Keratinocyte (primary cell): Measurements from ENCODE around the gene GPR33. TPM values are rescaled to one million over a fixed set of nuclear protein-coding genes. Genes with fewer than 3 reads are reported as not detected.

Experiments
- DNase-seq: peaks from one replicate; pipeline ENCODE4 v3.0.0-alpha.2; 2011; ENCODE audit warnings: low read depth, missing footprints, low spot score
- FAIRE-seq: peaks from 2 replicates; lab custom pipeline; 2011; peaks lifted over from hg19 to GRCh38; lab: Jason Lieb, UNC
- H2AFZ ChIP-seq: 2 replicates; pipeline ENCODE4 v1.6.0; 2012; ENCODE audit warnings: low read length, control low read depth, inconsistent platforms; ENCODE audit not compliant: control insufficient read depth
- H3K27ac ChIP-seq: 2 replicates; pipeline ENCODE4 v1.5.1; 2011; ENCODE audit warnings: low read length; ENCODE audit not compliant: control insufficient read depth, insufficient read depth
- H3K27me3 ChIP-seq: 3 replicates; pipeline ENCODE4 v1.6.0; 2011; ENCODE audit warnings: low read length; ENCODE audit not compliant: control insufficient read depth, insufficient read depth; ENCODE audit errors: extremely low read depth
- H3K36me3 ChIP-seq, 2 experiments: 2 replicates in 1 of 2; 3 replicates in 1 of 2; pipeline ENCODE4 v1.5.1; 2011; ENCODE audit warnings: low read length in 2 of 2, mild to moderate bottlenecking in 1 of 2; ENCODE audit not compliant: control insufficient read depth in 2 of 2, insufficient read depth in 2 of 2; ENCODE audit errors: extremely low read depth in 1 of 2
- H3K4me1 ChIP-seq: 3 replicates; pipeline ENCODE4 v1.5.1; 2011; ENCODE audit warnings: low read length; ENCODE audit not compliant: control insufficient read depth, insufficient read depth; ENCODE audit errors: extremely low read depth
- H3K4me2 ChIP-seq: 3 replicates; pipeline ENCODE4 v1.6.0; 2011; ENCODE audit warnings: low read depth, low read length; ENCODE audit not compliant: control insufficient read depth, insufficient read depth; ENCODE audit errors: extremely low read depth
- H3K4me3 ChIP-seq, 3 experiments: fragments of 200-600 bp in 1 of 3; sonication (generic) in 1 of 3; 2 replicates in 2 of 3; 3 replicates in 1 of 3; pipeline ENCODE4 v1.5.1; 2011 to 2016; ENCODE audit warnings: low read length in 3 of 3, mild to moderate bottlenecking in 3 of 3, control low read depth in 2 of 3, inconsistent platforms in 1 of 3, low read depth in 1 of 3, mixed read lengths in 1 of 3, mixed run types in 1 of 3, moderate library complexity in 1 of 3; ENCODE audit not compliant: control insufficient read depth in 2 of 3, insufficient read depth in 2 of 3; ENCODE audit errors: extremely low read depth in 1 of 3
- H3K79me2 ChIP-seq: 2 replicates; pipeline ENCODE4 v1.6.0; 2012; ENCODE audit warnings: low read length; ENCODE audit not compliant: control insufficient read depth, insufficient read depth
- H3K9ac ChIP-seq: 3 replicates; pipeline ENCODE4 v1.6.0; 2011; ENCODE audit warnings: low read length; ENCODE audit not compliant: control insufficient read depth, insufficient read depth; ENCODE audit errors: extremely low read depth
- H3K9me1 ChIP-seq: 3 replicates; pipeline ENCODE4 v1.6.0; 2011; ENCODE audit warnings: low read length; ENCODE audit not compliant: control insufficient read depth, insufficient read depth; ENCODE audit errors: extremely low read depth
- H3K9me3 ChIP-seq: 2 replicates; pipeline ENCODE4 v1.5.1; 2012; ENCODE audit warnings: low read depth, low read length; ENCODE audit not compliant: control insufficient read depth
- H4K20me1 ChIP-seq: 3 replicates; pipeline ENCODE4 v1.6.0; 2011; ENCODE audit warnings: low read length; ENCODE audit not compliant: control insufficient read depth, insufficient read depth; ENCODE audit errors: extremely low read depth
- CTCF ChIP-seq, 3 experiments: IDR thresholded peaks in 1 of 3; conservative IDR thresholded peaks in 1 of 3; optimal IDR thresholded peaks in 1 of 3; 2 replicates in 2 of 3; 3 replicates in 1 of 3; pipeline versions ENCODE3 to v1.5.1; 2011; ENCODE audit warnings: low read length in 3 of 3, mild to moderate bottlenecking in 3 of 3, moderate library complexity in 2 of 3, control low read depth in 1 of 3, inconsistent platforms in 1 of 3; ENCODE audit not compliant: insufficient read depth in 2 of 3; ENCODE audit errors: extremely low read depth in 1 of 3
- EZH2 ChIP-seq: IDR thresholded peaks from one replicate; pipeline ENCODE4 v1.6.1; 2012; ENCODE audit warnings: inconsistent platforms, mild to moderate bottlenecking, low read length, moderate library complexity
- dilution Hi-C: fragments of 300-500 bp; cut with MboI; formaldehyde crosslinking; loops from one replicate; pipeline ENCODE4 v1.7.0; 2020; ENCODE audit warnings: low sequenced_read_pairs; ENCODE audit not compliant: extremely low pct_ligation_motif_present
- polyA plus RNA-seq, 5 experiments: library from polyadenylated mRNA; depleted of rRNA in 3 of 5; stranded (reverse) in 3 of 5; stranded (forward) in 1 of 5; unstranded in 1 of 5; fragments of >200 nt; gene quantifications; 1 replicate in 1 of 5; 2 replicates in 3 of 5; 3 replicates in 1 of 5; pipeline versions ENCODE4 v1.2.1 to v1.2.3, GENCODE V29; 2011 to 2012; ENCODE audit warnings: missing spikeins in 2 of 5, low read depth in 1 of 5, low replicate concordance in 1 of 5

The GPR33 gene
- polyA plus RNA-seq, 1 donor (not counting 4 experiments of a cell fraction or from before 2014, with no cell fraction given), result not detected

DNA sequence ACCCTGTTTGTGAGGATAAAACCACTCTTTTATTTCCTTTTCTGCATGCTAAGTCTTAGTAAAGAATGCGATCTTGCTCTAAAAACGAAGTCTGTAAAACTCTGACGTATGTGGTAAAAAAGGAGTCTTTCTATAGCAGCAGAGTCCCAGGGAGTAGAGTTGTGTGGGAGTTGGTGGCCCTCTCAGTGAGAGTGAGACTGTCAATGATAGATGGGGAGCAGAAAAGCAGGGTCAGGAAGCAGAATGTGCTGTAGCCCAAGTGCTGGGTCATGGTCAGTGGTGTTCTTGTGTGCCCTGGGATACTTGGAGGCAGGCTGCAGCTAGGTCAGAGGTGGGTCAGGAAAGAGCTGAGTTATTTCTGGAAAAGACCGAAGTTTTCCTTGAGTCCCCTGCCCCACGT lies 20.3 kb upstream of the GPR33 start:
- no peaks in the 10 kb centered on the region for H3K27me3 ChIP-seq
- no peak for FAIRE-seq

GRCh38 chr14:31505411-31505810 lies 17.6 kb upstream of the GPR33 start:
- no peak for DNase-seq
- no peak overlapping the region for H3K4me2 ChIP-seq

More for the DNA sequence above, 20.3 kb upstream of the GPR33 start:
- Histone ChIP-seq H3K9ac (no peak overlapping the region), H3K27ac (no peak overlapping the region), H3K4me3 (no peak overlapping the region), H2AFZ (no peak overlapping the region), H3K4me2 (no peak overlapping the region), H3K9me1 (no peaks in the 10 kb centered on the region), H3K4me1 (no peaks in the 10 kb centered on the region), H4K20me1 (no peaks in the 10 kb centered on the region), H3K9me3 (no peaks in the 10 kb centered on the region), H3K36me3 (no peaks in the 10 kb centered on the region), H3K79me2 (no peaks in the 10 kb centered on the region)
- dilution Hi-C loops, result no loop called here
- DNase-seq, result no peak
- TF ChIP-seq EZH2 (no peak), CTCF (optimal IDR thresholded peaks at IDR 0.05 in 1 of 3, IDR thresholded peaks at IDR 0.05 in 1 of 3, conservative IDR thresholded peaks at IDR 0.05 in 1 of 3; ENCODE audit: extremely low read depth in 1 of 3, insufficient read depth in 2 of 3, low read length in 3 of 3) (no peak)

More at GRCh38 chr14:31505411-31505810, 17.6 kb upstream of the GPR33 start:
- no peak for FAIRE-seq
- Histone ChIP-seq H3K4me3 (no peak overlapping the region), H3K27me3 (no peaks in the 10 kb centered on the region), H3K27ac (no peak overlapping the region), H3K9me3 (no peaks in the 10 kb centered on the region), H3K4me1 (no peaks in the 10 kb centered on the region), H3K36me3 (no peaks in the 10 kb centered on the region), H4K20me1 (no peaks in the 10 kb centered on the region), H3K79me2 (no peaks in the 10 kb centered on the region), H3K9me1 (no peaks in the 10 kb centered on the region), H2AFZ (no peak overlapping the region), H3K9ac (no peak overlapping the region)
- dilution Hi-C loops, result no loop called here
- TF ChIP-seq CTCF (optimal IDR thresholded peaks at IDR 0.05 in 1 of 3, IDR thresholded peaks at IDR 0.05 in 1 of 3, conservative IDR thresholded peaks at IDR 0.05 in 1 of 3; ENCODE audit: extremely low read depth in 1 of 3, insufficient read depth in 2 of 3, low read length in 3 of 3), result no peak
- TF ChIP-seq EZH2, result no peak
